GM21390 (cell line): ENCODE data around the gene PLD5.
"Not testable (repeated sequence)": the region's sequence is repeated elsewhere in the genome, so short reads cannot be mapped to it uniquely, and the experiment has no call there.

Experiments
- ATAC-seq: cut with Tn5 transposase; IDR thresholded peaks from one replicate; pipeline ENCODE4 v1.9.1; 2021; ENCODE audit not compliant: unreplicated experiment

Gene PLD5

DNA sequence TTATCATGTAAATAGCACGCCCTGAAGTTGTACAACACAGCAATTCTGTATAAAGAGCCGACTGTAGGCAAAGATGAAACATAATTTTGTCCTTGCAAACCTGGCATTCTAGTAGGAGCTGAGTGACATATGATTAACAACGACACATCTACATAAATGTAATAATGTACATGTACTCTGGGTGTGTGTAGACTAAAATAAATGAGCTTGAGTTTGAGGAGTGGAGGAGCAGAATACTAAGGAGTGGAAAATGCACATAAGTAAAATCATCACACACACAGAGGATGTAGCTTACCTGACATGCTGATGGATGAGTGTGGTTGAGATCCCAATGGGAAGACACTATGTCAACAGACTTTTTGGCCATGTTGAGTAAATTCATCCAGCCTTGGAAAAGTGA is 236.4 kb downstream of the PLD5 start:
- not testable (repeated sequence) for ATAC-seq

- not testable (repeated sequence) for ATAC-seq
Measured at GRCh38 chr1:242282758-242283485, 241.6 kb downstream of the PLD5 start.

DNA sequence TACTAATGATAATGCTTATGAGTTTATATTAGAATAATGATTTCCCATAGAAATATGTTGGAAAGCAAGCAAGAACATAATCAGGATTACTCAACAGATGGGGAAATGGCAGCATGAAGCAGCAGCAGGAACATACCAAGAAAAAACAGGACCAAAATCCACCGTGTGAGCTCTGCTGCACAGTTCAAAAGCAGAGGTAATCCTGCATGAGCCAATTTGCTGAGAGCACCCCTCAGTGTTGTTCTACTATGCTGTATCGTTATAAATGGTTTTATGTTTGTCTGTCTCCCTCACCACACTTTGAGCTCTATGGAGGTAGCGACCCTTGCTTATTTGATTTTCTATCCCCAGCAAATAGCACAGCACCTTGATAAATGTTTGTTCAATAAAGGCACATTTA is 246.1 kb downstream of the PLD5 start:
- not testable (repeated sequence) for ATAC-seq

DNA sequence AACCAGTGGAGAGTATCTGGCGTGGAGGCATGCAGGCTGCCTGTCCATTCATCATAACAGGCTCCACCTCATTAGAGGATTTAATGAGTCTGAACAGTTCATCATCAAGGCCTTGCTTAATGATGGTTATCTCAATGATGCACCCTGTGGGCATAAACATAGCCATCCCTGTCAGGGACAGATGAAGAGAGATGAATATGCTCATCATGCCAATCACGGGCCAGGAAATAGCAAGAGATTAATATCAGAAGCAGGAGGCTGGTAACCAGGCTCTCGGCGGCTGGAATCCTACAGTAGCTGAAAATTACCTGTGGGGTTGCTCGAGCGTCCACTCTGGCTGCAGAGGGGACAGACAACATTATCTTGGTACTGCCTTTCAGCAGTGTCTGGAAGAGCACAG is 247.7 kb downstream of the PLD5 start:
- not testable (repeated sequence) for ATAC-seq

DNA sequence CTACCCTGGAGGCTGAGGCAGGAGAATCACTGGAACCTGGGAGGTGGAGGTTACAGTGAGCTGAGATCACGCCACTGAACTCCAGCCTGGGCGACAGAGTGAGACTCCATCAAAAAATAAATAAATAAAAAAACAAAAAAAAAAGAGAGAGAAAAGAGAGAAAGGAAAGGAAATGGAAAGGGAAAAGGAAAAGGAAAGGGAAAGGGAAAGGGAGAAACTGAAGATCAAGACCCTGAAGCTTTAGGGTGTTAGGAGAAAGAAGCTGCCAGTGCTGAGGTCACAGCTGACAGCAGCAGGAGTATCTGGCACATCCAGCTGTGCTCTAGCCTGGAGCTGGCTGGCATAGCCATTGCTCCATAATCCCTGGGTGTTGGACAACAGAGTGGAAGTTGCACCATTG is 257.5 kb downstream of the PLD5 start:
- not testable (repeated sequence) for ATAC-seq

DNA sequence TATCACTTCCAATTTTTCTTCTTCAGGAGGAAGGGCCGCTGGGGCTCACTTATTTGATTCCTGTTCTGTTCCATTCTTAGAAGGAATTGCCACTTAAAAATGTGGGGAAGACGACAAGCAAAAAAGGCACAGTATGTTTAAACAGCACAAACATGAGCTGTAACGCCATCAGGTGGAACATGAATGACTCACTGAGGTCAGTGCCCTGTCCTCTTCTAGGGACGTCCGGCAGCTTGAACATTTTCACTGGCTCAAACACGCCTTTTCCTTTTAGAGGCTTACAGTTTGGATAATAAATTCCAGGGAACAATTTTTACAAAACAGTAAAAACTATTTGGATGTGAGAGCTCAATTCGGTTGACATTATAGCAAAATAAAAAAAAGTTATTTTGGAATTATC is 260.1 kb downstream of the PLD5 start:
- not testable (repeated sequence) for ATAC-seq

DNA sequence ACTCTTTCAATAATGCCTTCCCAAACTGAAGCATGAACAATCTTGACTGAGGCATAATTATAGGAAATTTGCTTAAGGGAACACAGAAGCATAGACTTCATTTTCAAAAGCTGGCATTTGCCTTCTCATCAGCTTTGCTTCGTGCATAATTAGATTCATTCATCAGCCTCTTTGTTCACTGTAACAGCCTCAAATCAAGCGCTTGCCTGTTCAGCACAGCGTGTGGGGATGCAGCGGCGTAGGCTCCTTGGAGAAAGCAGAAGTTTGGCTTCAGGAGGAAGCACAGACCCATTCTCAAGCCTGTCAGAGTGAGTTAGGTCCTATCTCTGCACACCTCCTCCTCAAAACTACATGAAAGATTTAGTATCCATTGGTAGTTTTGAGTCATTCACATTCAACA is 279.2 kb downstream of the PLD5 start:
- ATAC-seq: no peak

GRCh38 chr1:242243472-242243871 is 281.0 kb downstream of the PLD5 start:
- peak; percentile 98 for ATAC-seq

DNA sequence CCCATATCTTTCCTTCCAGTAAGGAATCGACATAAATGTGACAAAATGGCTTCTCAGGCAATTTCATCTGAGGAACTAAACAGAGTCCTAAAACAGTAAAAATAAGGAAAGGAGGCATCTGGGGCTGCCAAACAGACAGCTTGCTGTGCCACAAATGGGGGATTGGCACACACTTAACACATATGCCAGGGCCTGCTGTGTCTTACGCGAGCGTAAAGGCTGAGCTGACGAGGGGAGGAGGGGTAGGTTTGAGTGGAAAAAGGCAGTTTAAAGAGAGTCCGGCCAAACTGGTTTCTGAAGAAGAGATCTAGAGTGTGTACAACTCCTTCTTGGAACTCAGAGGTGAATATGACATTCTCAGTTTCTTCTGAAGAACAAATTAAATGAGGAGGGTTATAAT is 281.5 kb downstream of the PLD5 start:
- ATAC-seq: peak; percentile 15

DNA sequence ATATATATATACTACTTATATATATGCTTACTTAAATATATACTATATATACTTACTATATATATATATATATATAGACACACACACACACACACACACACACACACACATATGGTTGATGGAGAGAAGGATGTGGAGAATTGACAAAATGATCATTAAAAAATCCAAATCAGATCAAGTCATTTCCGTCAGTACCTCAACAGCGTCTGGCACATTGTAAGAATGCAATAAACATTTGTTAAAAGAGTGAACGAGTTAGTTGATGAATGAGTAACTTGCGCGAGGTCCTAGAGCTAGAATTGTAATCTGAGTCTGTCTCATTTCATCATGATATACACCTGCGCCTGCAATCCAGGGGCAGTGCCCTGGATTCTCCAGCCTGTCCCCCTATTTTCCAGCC is 282.6 kb downstream of the PLD5 start:
- no peak for ATAC-seq

- no peak for ATAC-seq
Measured at GRCh38 chr1:242240691-242241090, 283.8 kb downstream of the PLD5 start.

- ATAC-seq: no peak
Measured at GRCh38 chr1:242240077-242240476, 284.4 kb downstream of the PLD5 start.

GRCh38 chr1:242239398-242239797 is 285.1 kb downstream of the PLD5 start:
- no peak for ATAC-seq

DNA sequence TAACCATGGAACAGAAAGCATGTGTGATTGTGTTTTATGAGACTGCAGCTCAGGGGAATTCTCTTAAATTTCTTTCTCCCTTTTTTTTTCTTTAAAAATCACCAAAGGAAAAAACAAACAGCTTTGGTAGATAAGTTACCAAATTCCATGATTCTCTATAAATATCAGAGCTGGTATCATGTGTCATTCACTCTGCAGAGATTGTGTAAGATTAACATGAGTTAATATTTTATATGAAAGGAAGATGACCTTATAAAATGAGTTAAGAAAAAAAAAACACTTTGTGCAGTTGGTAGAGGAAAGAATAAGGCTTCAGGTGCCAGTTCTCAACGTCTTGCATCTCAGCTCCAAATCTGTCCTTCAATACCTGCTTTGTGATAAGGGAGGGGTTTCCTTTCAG is 287.4 kb downstream of the PLD5 start:
- ATAC-seq: no peak

DNA sequence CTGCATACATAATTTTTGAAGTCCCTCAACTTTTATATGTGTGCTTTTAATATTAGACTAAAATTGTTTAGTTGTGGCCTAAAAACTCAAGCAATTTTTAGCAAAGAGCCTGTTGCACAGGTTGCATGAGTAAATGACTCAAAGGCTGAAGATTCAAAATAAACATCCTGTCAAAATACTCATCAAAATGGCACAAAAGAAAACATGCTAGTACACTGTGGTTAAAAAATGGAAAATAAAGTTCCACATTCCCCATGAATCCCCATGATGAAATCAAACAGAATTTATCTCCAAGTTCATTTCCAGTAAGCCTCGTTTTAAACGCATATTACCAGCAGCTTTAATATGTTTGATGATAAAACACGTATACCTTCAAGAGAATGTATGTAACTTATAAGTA is 295.5 kb downstream of the PLD5 start:
- ATAC-seq: no peak

DNA sequence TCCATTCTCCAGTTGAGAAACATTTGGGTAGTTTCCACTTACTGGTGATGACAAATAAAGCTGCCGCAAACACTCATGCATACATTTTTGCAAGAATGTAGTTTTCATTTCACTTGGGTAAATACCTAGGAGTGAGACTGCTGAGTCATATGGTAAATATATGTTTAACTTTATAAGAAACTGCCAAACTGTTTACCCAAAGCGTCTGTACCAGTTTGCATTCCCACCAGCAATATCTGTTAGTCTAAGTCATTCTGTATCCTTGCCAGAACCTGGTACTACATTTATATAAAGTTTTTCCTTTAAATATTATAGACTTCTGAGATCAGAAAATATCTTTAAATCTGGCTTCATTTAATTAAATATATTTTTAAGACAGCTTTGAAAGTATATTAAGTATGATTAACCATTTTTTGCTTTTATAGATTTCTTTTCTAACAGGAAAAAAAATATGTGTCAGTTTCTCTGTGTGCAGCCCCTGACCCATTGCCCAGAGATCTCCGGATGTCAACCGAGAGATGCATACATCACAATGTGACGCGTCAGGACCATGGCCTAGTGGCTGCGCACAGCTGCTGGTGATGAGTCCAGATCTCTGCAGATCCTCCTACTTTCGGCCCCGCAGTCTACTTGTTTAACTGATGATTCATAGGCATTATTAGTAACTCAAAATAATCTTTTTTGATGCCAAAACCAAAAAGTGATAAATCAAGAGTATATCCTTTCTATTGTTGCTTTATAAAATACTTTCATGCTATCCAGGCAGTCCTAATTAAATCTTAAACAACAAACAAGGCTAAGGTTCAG is 298.5 kb downstream of the PLD5 start:
- ATAC-seq: no peak

GRCh38 chr1:242224878-242225766 is 299.4 kb downstream of the PLD5 start:
- ATAC-seq: not testable (repeated sequence)

DNA sequence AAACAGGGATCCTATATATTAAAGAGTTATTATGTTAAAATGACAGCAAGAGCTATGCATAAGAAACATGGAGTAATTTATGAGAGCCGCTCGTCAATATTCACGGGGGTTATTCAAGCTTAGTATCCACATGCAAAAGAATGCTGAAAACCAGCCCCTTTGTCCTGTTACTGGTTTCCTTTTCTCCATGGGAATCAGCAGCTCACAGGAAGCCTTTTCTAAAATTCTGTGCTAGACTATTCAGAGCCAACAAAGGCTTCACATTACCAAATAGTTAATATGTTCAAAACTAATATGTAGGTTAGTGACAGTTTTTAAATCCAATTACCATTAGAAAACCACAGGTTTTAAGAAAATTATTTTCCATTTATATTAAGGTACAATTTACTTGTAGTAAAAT is 300.0 kb downstream of the PLD5 start:
- ATAC-seq: no peak

DNA sequence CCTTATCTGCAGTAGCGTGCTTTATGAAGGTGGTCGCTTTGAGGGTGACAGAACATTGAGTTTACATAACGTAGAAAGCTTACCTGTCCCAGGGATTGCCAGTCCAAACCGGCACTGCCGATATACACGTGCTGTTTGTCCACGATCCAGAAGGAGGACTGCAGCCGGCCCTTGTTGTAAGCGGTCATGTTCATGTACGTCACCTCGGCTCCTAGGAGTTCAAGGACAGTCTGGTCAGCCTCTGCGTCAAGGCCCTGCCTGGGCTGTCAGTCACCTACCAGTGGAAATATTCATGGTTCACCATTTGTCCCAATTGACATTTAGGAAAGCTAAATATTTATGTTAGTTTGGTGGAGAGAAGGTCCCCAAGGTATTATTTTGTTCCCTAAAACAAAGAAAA is 304.6 kb downstream of the PLD5 start:
- no peak for ATAC-seq

- ATAC-seq: no peak
Measured at GRCh38 chr1:242219298-242219901, 305.1 kb downstream of the PLD5 start.

DNA sequence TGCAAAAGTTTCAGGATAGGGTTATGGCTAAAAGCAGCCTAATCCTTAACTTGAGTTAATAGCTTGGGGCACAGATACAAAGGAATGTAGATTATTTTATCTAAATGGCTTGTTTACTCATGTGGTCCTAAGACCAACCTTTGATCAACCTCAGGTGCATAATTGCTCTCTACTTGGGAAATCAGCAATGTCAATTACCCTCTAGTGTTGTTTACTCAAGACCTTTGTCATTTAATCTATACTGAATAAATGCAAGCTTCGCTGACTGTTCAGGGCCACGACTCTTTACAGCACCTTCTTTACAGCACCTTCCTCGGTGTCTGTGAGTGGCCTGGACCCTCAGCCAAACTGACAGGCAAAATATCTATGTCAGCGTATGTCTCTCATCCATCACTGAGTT is 308.1 kb downstream of the PLD5 start:
- ATAC-seq: no peak
